GM18526 (cell line): ENCODE results near the gene TBCD.

Experiments used
- POLR2A ChIP-seq: IDR thresholded peaks from 3 replicates; pipeline ENCODE4 v1.6.1; 2011; ENCODE audit not compliant: insufficient read length; ENCODE audit errors: extremely low read depth

Gene TBCD

DNA sequence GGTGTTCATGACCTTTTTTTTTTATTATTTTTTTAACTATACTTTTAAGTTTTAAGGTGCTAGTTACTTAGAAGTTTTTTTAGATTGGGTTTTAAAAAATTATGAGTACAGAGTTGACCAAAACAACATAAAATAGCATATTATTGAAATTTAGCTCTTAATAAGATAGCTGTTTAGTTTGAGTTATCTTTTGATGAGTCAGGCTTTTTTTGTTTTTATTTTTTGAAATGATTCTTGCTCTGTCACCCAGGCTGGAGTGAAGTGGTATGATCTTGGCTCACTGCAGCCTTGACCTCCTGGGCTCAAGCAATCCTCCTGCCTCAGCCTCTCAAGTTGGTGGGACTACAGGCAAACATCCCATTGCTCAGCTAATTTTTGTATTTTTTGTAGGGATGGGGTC lies 74.3 kb downstream of the TBCD start:
- no peak for TF ChIP-seq POLR2A

DNA sequence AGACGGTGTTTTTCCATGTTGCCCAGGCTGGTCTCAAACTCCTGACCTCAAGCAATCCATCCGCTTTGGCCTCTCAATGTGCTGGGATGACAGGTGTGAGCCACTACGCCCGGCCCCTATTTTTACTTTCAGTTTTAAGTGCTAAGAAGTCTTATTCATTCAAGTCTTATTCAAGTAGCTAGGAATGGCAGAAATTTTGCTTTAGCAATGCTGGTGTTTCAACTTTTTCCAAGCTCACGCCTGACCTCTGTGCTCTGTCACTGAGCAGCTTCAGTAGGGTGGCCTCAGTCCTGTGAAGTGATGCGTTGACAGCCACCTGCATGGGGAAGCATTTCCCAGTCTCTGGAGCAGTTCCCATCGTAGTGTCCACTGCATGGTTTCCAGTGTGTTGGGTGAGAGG lies 75.1 kb downstream of the TBCD start:
- no peak for TF ChIP-seq POLR2A

DNA sequence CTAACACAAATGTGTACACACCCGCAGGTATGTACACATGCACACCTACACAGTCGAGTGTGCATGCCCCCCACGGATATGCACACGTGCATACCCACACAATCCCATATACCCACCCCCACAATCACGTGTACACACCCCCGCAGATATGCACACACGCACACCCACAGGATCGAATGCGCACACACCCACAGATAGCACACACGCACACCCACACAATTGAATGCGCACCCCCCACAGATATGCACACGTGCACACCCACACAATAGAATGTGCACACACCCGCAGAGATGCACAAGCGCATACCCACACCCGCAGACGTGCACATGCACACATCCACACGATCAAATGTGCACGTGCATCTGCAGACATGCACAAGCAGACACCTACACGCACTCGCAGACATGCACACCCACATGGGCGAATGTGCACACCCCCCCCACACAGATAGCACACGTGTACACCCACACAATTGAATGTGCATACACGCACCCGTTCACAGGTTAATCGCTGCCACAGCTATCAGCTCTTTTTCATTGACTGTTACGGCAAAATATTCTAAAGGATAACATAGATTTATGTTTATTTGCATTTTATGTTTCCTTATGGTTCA lies 77.1 kb downstream of the TBCD start:
- TF ChIP-seq POLR2A = no peak

DNA sequence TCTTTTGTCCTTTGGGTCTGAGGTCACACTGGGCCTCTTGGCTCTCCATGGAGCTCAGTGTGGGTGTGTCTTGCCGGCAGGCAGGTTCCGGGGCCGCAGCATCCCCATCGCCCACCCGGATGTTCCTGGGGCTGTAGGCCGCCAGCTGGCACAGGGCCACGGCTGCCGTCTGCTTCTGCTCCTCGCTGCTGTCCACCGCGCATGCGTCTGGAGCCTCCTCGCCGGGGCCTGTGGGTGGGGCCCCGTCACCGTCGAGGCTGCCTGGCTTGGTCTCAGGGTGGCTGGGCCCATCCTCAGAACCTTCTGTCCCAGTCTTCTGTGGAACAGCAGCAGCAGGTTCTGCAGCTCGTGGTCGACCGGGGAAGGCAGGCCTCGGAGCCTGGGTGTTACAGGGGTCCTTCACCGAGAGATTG lies 78.4 kb downstream of the TBCD start:
- no peak for TF ChIP-seq POLR2A

DNA sequence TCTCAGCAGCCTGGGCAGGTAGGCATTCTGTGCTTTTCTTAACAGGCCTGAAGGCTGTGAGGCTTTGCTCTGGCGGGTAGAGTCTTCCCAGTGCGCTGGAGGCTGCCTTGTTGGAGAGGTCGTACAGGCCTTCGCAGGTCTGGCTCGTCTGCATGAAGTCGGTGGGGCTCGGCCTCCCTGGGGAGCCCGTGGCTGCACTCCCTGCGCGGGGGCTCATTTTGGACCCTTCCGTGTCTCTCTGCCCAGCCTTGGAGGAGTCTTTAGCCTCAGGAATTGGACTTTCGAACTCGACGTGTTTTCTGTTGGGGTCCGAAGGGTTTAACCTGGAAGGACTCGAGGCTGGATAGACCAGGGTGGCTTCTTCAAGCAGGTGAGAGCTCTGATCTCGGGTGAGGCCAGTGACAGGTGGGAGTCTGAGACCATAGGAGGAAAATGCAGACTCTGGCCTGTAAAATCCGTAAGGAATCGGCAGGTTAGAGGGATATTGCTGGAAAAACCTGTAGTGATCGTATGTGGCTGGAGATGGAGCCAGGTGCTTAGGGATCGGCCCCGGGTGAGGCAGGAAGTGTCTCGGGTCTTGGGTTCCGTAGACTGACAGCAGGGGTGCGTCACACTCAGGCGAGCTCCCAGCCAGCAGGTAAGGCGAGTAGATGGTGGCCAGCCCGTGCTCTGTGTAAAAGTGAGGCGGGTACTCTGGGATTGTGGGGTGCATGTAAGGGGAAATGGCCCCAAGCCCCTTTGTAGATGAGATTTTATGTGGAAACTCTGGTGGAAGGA lies 79.4 kb downstream of the TBCD start:
- no peak for TF ChIP-seq POLR2A

DNA sequence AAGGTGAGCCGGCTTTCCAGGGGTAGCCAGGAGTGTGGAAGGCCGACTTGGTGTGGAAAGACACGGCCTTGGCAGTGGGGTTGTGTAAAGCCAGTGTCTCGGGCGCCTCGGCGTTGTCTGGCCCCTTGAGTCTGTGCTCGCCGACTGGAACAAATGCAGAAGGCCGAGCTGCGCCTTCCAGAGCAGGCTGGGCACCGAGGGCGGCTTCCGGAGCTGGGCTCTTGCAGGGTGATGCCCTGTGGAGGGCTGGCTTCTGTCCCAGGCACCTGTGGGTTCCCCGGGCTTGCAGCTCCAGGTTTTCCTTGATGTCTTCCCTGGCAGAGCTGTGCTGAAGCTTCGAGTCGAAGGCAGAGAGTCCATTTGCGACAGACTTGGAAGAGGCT lies 79.9 kb downstream of the TBCD start:
- TF ChIP-seq POLR2A = no peak

DNA sequence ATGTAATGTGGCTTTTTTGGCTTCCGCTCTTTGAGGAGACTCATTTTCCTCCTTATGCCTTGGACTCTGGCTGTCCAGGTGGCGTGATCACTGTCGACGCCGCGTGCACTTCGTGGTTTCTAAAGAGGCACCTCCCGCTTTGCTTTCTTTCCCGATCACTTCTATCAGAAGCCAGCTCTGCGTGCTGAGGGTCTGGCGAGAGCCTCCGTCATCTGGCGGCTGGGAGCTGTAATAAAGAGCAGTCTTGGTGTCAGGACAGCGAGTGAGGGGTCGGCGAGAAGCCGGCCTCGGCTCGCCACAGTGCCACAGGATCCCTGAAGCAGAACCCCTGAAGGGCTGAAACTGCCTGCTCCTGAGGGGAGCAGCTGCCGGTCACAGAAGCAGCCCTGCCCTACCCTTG lies 80.5 kb downstream of the TBCD start:
- no peak for TF ChIP-seq POLR2A

DNA sequence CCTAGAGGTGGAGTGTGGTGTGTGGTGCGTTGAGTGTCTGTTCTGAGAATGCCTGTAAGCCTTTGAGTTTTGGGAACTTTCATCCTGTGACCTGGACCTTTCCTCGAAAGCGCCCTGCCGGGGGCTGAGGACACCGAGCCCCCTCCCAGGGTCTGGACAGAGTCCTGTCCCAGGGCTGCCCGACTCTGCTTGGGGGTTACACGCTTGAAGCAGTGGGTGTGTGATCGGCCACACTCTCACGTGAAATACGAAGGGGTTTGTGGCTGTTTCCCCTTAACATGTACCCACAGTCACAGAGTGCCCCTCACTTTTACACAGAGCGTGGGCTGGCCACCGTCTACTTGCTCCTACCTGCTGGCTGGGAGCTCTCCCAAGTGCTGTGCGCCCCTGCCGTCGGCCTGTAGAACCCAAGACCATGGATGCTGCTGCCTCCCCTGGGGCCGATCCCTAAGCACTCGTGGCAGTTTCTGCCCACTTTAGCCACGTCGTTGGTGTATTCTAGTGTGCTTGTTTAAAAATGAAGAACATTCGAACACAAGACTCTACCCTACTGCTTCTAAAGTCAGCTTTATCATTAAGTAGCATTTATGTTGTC lies 81.1 kb downstream of the TBCD start:
- no peak for TF ChIP-seq POLR2A

DNA sequence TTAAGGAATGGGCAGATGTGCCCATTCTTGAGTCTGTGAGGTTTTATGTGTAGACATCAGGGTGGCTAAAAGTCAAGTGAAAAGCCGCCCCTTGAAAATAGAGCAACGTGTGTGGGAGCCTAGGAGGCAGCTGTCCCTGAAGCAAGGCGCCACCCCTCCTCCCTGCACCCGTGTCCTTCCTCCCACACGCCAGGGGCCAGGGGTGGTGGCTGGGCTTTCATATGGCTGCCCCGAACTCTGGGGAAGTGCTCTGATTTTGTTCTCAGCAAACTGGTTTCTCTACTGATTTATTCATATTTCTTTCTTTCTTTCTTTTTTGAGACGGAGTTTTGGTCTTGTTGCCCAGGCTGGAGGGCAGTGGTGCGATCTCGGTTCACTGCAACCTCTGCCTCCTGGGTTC lies 83.3 kb downstream of the TBCD start:
- no peak for TF ChIP-seq POLR2A

DNA sequence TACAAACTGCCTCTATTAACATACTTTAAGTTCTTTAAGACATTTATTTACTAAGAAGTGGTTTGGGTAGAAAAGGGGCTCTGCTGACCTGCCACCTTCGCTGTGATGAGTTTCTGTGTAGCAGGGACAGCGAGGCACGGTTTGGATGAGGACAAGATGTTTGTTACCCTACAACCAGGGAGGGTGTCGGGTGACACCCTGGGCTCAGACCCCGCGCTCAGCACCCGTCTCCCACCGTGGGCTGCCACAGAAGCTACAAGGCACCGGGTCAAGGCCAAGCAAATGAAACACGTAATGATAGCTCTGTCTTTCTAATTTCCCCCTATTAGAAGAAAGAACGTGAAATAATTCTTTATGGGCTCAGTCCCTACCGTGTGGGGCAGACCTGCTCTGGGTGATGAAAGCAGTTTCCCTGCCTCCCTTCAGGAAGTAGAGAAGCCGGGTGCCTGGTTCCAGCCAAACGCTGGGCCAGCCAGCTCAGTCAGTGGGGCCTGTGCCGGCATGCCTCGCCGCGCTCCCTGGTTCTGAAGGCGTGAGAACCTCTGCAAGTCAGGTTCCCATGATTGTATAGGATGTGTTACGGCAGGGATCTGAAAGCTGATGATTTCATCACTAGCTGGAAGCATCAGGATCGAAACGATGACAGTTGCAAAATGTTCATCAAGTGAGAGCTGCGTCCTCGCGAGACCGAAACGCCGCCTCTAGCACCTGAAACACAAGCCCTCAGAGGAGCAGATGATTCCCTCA lies 84.1 kb downstream of the TBCD start:
- TF ChIP-seq POLR2A = no peak

DNA sequence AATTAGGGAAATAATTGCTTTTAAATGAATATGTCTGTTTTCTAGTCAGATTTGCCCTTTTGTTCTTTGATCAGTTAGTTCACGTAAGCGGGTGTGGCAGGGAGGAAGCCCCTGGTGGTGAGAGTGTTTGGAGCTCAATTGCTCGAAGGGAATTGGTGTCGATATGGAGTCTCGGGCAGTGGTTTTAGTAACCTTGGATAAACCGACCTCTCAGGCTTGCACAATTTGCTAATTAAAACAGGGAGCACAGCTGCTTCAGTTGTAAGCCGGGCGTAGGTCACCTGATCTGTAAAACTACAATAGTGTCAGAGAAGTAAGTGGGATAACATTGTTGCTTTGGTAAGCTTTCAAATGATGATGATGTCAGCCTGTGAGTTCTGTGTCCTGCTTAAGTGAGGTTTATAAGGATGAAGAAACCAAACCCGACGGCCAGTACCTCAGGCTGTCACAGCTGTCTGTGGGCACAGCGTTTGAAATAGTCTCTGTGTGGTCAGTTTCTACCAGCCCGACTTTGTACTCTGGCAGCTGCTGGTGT lies 85.0 kb downstream of the TBCD start:
- TF ChIP-seq POLR2A = no peak

DNA sequence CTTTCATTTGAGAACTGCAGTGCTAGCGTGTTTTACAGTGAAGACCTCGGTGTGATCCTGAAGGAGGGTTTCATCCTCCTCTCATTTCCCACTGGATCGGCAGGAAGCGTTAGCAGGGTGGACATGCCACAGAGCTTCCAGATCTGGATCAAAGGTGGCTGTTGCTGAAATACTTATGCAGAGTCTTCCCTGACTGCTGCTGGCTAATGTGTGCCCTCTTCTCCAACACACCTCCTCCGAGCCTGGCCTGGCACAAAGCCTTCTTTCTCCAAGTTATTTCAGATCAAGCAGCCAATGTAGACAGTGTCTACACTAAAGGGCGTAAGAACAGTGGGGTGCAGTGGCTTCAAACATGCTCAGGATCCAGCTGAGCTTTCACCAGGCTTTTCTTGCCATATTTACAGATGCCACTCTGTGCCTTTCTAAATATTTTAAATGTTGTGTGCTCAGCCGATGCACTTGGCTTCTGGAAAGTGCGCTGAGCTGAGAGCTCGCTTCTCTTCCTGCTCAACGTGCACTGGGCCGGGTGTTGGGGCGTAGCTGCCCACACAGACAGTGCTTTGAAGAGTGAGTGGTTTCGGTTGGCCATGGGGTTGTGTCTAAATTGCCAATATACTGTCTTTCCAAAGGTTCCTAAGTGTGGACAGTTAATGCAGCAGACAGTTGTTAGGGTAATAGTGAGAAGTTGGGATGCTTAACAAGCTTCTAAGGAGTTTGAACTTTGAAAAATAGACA lies 85.9 kb downstream of the TBCD start:
- TF ChIP-seq POLR2A = no peak

DNA sequence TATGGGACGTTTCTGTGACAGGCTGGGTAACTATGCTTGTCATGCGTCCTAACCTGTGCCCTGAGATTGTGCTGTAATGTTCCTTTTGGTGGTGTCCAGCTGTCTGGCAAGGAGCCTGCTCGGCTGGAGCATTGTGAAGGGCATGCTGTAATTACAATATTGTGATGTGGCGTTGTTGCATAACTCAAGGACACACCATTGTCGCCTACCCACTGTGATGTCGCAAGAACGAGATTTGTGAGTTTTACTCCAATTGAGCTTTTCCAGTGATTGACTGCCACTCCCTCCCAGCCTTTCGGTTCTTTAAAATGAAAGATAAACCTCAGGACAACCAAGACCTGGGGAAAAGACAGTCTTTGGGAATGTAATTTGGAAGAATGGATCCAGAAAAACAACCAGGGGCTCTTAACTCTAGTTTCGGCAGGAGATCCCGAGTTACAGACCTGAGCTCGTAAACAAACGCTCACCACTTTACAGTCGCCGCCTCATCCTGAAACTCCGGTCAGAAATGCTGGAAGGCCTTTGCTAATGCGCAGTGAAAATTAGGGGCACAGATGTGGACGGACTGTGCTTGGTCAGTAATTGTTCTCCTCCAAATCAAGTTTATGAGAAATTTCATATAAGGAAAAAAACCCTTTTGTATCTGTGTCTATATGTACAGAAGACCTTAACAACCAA lies 86.7 kb downstream of the TBCD start:
- no peak for TF ChIP-seq POLR2A

DNA sequence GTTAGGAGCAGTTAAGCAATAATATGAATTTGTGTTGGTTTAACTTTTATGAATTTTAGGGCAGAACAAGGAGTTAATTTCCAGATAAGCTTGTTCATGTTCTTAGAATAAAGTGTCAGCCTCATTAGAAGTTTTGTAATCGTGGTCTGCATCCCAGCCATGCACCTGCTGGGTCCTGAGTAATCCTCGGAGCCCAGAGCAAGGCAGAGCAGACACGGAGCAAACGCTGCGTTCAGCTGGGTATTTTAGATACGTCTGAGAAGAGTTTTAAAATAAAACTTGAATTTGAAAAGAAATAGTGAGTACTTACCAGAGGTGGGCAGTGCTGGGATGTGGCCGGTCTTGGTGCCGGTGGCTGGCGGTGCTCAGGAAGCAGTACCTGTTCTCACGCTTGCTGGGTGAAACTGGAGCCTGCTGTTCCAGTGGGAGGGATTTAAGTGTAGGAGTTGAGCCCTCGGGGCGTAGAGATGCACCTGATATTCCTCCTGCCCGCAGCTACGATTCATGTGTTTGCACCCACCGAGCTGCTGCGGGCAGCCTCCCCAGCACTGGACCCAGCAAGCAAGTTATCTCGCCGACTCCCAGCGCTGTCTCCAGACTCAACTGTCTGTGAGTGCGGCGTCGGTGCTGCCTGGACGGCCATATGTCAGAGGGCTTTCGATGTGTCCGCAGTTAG lies 87.9 kb downstream of the TBCD start, which contains the start of gene ZNF750:
Gene ZNF750, minus strand, starts transcription at position 406 of the 676 bp plus-strand sequence. CDS start 7,568 bp downstream, outside the sequence.
- no peak for TF ChIP-seq POLR2A
